HepG2 (cell line): Measurements from ENCODE around the gene SDR39U1. TPM values are rescaled to one million over a fixed set of nuclear protein-coding genes. Genes with fewer than 3 reads are reported as not detected.

Experiments used
- DMAP1 ChIP-seq: IDR thresholded peaks from 2 replicates; pipeline ENCODE4 v1.6.1; 2016
- HCFC1 ChIP-seq: fragments of 150-350 bp; IDR thresholded peaks from 2 replicates; pipeline ENCODE4 v1.6.1; 2014; ENCODE audit warnings: low read depth, low read length
- ZNF264 ChIP-seq: sonication (generic); formaldehyde crosslinking; IDR thresholded peaks from 2 replicates; pipeline ENCODE4 v1.4.0; 2020; ENCODE audit warnings: missing genetic modification reagents
- polyA plus RNA-seq, 8 experiments: library from polyadenylated mRNA; depleted of rRNA in 3 of 8; stranded (reverse) in 7 of 8; unstranded in 1 of 8; fragments of >200 nt; fragmentation: Illumina TruSeq in 4 of 8; extraction: Trizol in 4 of 8; gene quantifications; 2 replicates each; pipeline versions ENCODE4 v1.2.1 to v1.2.3, GENCODE V29; 2011 to 2016; ENCODE audit warnings: low read depth in 4 of 8, missing spikeins in 1 of 8, mixed read lengths in 1 of 8; ENCODE audit not compliant: insufficient read depth in 1 of 8
- total RNA-seq, 5 experiments: library from RNA; depleted of rRNA; stranded (reverse); fragments of >200 nt; fragmentation: Illumina TruSeq; extraction: Trizol; gene quantifications; 2 replicates each; pipeline ENCODE4 v1.2.3, GENCODE V29; 2016; ENCODE audit warnings: low read depth in 1 of 5
- TF ChIP-seq, protein P1 (sequence below): sonication (generic); formaldehyde crosslinking; IDR thresholded peaks from 2 replicates; pipeline ENCODE4 v1.5.1; 2020; ENCODE audit warnings: mild to moderate bottlenecking, missing genetic modification reagents, moderate library complexity
- TF ChIP-seq, protein P2 (sequence below): sonication (generic); formaldehyde crosslinking; IDR thresholded peaks from 2 replicates; pipeline ENCODE4 v1.5.0; 2020; ENCODE audit warnings: mild to moderate bottlenecking, missing genetic modification reagents, moderate library complexity
- TF ChIP-seq, protein P3 (sequence below): sonication (generic); formaldehyde crosslinking; IDR thresholded peaks from 2 replicates; pipeline ENCODE4 v1.4.0; 2020; ENCODE audit warnings: mild to moderate bottlenecking, missing genetic modification reagents
- TF ChIP-seq, protein P4 (sequence below): sonication (generic); formaldehyde crosslinking; IDR thresholded peaks from 2 replicates; pipeline ENCODE4 v1.4.0; 2020; ENCODE audit warnings: mild to moderate bottlenecking, missing genetic modification reagents
- TF ChIP-seq, protein P5 (sequence below): sonication (generic); formaldehyde crosslinking; IDR thresholded peaks from 2 replicates; pipeline ENCODE4 v1.4.0; 2020; ENCODE audit warnings: mild to moderate bottlenecking, missing genetic modification reagents

SDR39U1 gene
- total and polyA plus RNA-seq, 2 of the 13 experiments (the other 11 are each of a cell fraction or from before 2014, with no cell fraction given): 34.4 to 129 TPM

DNA sequence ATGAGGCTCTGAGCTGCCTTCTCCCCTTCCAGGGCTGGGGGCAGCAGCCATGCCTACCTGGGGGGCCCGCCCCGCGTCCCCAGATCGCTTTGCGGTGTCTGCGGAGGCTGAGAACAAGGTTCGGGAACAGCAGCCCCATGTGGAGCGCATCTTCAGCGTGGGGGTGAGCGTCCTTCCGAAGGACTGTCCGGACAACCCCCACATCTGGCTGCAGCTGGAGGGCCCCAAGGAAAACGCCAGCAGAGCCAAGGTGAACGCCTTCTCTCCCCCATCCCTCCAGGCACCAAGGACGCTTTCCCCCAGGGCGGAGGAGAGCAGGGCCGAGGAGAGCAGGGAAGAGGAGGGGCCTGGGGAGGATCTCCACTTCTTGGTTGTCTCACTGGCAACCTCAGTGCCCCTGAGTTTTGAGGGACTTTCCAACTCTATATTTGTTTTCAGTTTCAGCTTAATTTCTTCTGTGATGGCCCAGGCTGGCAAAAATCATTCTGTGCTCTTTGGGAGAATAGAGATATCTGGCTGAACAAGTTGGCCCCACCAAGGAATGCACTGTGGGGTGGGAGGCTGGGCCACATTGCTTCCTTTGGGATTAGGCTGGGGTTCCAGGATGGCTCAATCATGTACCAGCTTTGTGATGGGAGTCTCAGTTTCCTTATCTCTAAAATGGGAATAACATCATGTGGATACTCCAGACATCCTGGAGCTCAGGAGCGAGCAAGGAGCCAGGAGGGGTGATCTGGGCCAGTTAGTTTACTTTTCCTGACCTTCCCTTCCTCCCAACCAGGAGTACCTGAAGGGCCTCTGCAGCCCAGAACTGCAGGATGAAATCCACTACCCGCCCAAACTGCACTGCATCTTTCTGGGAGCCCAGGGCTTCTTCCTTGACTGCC lies 11.7 kb downstream of the SDR39U1 start (continued):
- TF ChIP-seq, protein P1, sequence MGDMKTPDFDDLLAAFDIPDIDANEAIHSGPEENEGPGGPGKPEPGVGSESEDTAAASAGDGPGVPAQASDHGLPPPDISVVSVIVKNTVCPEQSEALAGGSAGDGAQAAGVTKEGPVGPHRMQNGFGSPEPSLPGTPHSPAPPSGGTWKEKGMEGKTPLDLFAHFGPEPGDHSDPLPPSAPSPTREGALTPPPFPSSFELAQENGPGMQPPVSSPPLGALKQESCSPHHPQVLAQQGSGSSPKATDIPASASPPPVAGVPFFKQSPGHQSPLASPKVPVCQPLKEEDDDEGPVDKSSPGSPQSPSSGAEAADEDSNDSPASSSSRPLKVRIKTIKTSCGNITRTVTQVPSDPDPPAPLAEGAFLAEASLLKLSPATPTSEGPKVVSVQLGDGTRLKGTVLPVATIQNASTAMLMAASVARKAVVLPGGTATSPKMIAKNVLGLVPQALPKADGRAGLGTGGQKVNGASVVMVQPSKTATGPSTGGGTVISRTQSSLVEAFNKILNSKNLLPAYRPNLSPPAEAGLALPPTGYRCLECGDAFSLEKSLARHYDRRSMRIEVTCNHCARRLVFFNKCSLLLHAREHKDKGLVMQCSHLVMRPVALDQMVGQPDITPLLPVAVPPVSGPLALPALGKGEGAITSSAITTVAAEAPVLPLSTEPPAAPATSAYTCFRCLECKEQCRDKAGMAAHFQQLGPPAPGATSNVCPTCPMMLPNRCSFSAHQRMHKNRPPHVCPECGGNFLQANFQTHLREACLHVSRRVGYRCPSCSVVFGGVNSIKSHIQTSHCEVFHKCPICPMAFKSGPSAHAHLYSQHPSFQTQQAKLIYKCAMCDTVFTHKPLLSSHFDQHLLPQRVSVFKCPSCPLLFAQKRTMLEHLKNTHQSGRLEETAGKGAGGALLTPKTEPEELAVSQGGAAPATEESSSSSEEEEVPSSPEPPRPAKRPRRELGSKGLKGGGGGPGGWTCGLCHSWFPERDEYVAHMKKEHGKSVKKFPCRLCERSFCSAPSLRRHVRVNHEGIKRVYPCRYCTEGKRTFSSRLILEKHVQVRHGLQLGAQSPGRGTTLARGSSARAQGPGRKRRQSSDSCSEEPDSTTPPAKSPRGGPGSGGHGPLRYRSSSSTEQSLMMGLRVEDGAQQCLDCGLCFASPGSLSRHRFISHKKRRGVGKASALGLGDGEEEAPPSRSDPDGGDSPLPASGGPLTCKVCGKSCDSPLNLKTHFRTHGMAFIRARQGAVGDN: peak; percentile 32; the same call in 1 of the 2 replicates
- no peak for TF ChIP-seq HCFC1
- TF ChIP-seq, protein P2, sequence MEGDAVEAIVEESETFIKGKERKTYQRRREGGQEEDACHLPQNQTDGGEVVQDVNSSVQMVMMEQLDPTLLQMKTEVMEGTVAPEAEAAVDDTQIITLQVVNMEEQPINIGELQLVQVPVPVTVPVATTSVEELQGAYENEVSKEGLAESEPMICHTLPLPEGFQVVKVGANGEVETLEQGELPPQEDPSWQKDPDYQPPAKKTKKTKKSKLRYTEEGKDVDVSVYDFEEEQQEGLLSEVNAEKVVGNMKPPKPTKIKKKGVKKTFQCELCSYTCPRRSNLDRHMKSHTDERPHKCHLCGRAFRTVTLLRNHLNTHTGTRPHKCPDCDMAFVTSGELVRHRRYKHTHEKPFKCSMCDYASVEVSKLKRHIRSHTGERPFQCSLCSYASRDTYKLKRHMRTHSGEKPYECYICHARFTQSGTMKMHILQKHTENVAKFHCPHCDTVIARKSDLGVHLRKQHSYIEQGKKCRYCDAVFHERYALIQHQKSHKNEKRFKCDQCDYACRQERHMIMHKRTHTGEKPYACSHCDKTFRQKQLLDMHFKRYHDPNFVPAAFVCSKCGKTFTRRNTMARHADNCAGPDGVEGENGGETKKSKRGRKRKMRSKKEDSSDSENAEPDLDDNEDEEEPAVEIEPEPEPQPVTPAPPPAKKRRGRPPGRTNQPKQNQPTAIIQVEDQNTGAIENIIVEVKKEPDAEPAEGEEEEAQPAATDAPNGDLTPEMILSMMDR (CRISPR knock-in tag): peak; percentile 31; the same call in 1 of the 2 replicates
- no peak for TF ChIP-seq ZNF264 (CRISPR knock-in tag)
- 0 out of 2 replicates have a peak, but pooled peaks have one; percentile 28 for TF ChIP-seq DMAP1 (CRISPR knock-in tag)
- TF ChIP-seq, protein P3, sequence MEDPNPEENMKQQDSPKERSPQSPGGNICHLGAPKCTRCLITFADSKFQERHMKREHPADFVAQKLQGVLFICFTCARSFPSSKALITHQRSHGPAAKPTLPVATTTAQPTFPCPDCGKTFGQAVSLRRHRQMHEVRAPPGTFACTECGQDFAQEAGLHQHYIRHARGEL (CRISPR knock-in tag): 0 out of 2 replicates have a peak, but pooled peaks have one; percentile 38
- TF ChIP-seq, protein P4, sequence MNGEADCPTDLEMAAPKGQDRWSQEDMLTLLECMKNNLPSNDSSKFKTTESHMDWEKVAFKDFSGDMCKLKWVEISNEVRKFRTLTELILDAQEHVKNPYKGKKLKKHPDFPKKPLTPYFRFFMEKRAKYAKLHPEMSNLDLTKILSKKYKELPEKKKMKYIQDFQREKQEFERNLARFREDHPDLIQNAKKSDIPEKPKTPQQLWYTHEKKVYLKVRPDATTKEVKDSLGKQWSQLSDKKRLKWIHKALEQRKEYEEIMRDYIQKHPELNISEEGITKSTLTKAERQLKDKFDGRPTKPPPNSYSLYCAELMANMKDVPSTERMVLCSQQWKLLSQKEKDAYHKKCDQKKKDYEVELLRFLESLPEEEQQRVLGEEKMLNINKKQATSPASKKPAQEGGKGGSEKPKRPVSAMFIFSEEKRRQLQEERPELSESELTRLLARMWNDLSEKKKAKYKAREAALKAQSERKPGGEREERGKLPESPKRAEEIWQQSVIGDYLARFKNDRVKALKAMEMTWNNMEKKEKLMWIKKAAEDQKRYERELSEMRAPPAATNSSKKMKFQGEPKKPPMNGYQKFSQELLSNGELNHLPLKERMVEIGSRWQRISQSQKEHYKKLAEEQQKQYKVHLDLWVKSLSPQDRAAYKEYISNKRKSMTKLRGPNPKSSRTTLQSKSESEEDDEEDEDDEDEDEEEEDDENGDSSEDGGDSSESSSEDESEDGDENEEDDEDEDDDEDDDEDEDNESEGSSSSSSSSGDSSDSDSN (CRISPR knock-in tag): no peak
- TF ChIP-seq, protein P5, sequence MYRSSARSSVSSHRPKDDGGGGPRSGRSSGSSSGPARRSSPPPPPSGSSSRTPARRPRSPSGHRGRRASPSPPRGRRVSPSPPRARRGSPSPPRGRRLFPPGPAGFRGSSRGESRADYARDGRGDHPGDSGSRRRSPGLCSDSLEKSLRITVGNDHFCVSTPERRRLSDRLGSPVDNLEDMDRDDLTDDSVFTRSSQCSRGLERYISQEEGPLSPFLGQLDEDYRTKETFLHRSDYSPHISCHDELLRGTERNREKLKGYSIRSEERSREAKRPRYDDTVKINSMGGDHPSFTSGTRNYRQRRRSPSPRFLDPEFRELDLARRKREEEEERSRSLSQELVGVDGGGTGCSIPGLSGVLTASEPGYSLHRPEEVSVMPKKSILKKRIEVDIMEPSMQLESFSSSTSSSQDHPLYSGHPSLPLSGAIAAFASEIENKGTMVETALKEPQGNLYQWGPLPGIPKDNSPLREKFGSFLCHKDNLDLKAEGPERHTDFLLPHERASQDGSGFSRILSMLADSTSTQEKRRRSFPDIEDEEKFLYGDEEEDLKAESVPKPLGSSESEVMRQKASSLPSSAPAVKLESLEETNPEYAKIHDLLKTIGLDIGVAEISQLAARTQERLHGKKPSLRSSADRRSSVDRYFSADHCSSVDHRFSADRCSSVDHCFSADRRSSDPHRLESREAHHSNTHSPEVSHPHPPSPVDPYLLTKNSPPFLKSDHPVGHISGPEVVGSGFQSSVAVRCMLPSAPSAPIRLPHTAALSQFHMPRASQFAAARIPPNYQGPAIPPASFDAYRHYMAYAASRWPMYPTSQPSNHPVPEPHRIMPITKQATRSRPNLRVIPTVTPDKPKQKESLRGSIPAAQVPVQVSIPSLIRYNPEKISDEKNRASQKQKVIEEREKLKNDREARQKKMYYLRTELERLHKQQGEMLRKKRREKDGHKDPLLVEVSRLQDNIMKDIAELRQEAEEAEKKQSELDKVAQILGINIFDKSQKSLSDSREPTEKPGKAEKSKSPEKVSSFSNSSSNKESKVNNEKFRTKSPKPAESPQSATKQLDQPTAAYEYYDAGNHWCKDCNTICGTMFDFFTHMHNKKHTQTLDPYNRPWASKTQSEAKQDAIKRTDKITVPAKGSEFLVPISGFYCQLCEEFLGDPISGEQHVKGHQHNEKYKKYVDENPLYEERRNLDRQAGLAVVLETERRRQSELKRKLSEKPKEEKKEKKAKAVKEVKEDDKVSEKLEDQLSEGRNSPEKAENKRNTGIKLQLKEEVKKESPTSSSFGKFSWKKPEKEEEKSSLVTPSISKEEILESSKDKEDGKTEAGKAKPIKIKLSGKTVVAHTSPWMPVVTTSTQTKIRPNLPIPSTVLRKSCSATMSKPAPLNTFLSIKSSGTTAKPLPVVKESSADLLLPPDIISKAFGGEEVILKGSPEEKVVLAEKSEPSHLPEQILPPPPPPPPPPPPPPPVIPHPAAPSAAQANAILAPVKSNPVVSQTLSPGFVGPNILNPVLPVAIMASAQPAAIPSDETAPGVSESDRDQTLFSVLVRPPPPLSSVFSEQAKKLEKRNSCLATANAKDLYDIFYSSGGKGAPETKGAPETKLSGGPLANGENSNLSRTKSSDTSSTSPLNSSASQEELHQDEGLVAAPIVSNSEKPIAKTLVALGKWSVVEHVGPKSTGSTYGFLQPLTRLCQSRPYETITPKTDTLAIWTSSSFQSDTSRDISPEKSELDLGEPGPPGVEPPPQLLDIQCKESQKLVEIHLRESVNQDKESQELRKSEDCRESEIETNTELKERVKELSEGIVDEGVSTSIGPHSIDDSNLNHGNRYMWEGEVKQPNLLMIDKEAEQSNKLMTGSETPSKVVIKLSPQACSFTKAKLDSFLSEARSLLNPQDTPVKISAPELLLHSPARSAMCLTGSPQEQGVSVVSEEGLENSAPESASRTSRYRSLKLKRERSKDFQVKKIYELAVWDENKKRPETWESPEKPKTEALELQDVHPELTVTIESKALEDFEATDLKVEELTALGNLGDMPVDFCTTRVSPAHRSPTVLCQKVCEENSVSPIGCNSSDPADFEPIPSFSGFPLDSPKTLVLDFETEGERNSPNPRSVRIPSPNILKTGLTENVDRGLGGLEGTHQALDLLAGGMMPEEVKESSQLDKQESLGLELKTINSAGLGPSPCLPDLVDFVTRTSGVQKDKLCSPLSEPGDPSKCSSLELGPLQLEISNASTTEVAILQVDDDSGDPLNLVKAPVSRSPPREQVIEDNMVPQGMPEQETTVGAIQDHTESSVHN: peak; percentile 77; the same call in 1 of the 2 replicates
